Ovary (tissue), 9 donors: ENCODE measurements around the gene CSE1L. TPM values are rescaled to one million over a fixed set of nuclear protein-coding genes. Genes with fewer than 3 reads are reported as not detected.

Experiments
- DNase-seq, 5 donors: peaks; one replicate each; pipeline ENCODE4 v3.0.0-alpha.2; 2019 to 2020
- H3K27ac ChIP-seq, 2 donors: fragments of 200-600 bp; one replicate each; pipeline versions ENCODE4 v1.5.1 to v1.8.0; 2019 to 2022
- H3K27me3 ChIP-seq: fragments of 200-600 bp; one replicate; pipeline ENCODE4 v1.8.0; 2022
- H3K36me3 ChIP-seq: fragments of 200-600 bp; sonication (generic); one replicate; pipeline ENCODE4 v1.5.1; 2019
- H3K4me1 ChIP-seq: one replicate; pipeline ENCODE4 v1.8.1; 2013; ENCODE audit warnings: mild to moderate bottlenecking, moderate library complexity; ENCODE audit not compliant: insufficient read depth
- H3K4me3 ChIP-seq: fragments of 200-600 bp; sonication (generic); one replicate; pipeline ENCODE4 v1.5.1; 2017
- H3K9me3 ChIP-seq, 2 donors: fragments of 200-600 bp in 1 of 2; sonication (generic) in 1 of 2; one replicate each; pipeline versions ENCODE4 v1.5.1 to v1.8.1; 2013 to 2019; ENCODE audit warnings: mild to moderate bottlenecking in 1 of 2, moderate library complexity in 1 of 2
- CTCF ChIP-seq, 3 donors: fragments of 450-650 bp in 2 of 3; fragments of 200-600 bp in 1 of 3; IDR thresholded peaks; one replicate each; pipeline versions ENCODE4 v1.5.1 to v1.8.0; 2016 to 2022; ENCODE audit warnings: antibody characterized with exemption in 3 of 3, mild to moderate bottlenecking in 1 of 3
- EP300 ChIP-seq: sonication (generic); formaldehyde crosslinking; IDR thresholded peaks from one replicate; pipeline ENCODE4 v1.6.1; 2017; ENCODE audit warnings: antibody characterized with exemption
- POLR2A ChIP-seq: fragments of 450-650 bp; IDR thresholded peaks from one replicate; pipeline ENCODE4 v1.6.1; 2017; ENCODE audit warnings: antibody characterized with exemption, mild to moderate bottlenecking, moderate library complexity
- WGBS, 3 donors: extraction: QIAGEN DNeasy Blood & Tissue Kit in 1 of 3; methylation state at CpG; one replicate each; pipeline versions ENCODE4 v1.1.5 to v1.1.7; 2013 to 2017; 5-methylcytosine and 5-hydroxymethylcytosine counted together
- intact Hi-C, 4 donors: fragments of 100-400 bp; cut with DNase I; formaldehyde crosslinking; loops; one replicate each; pipeline versions ENCODE4 v1.11.0 to v1.15.1; 2022 to 2023
- polyA plus RNA-seq, 2 donors: library from polyadenylated mRNA; stranded (reverse); fragments of 200-250 nt in 1 of 2; fragments of 350-450 nt in 1 of 2; fragmentation: Illumina TruSeq in 1 of 2; extraction: RNeasy Lipid Tissue Mini Kit (QIAGEN cat#74804) in 1 of 2; gene quantifications; one replicate each; pipeline ENCODE4 v1.2.3, GENCODE V29; 2013 to 2014
- total RNA-seq, 7 donors: library from RNA; depleted of rRNA in 2 of 7; stranded (reverse); fragments of >200 nt in 2 of 7; fragmentation: NEBNext Ultra II Directional in 3 of 7; extraction: Animal tissue kit (Norgen Biotek cat#: 25700) in 3 of 7; gene quantifications; one replicate each; pipeline versions ENCODE4 v1.1.0 to v1.2.4, GENCODE V29; 2016 to 2023
- donor health status: DM: no; HTN: no; CAD: no; lungs with moderate emphysema.
- donor health status: DM: no; HTN: no; CAD: no.
- donor health status: Bipolar disorder and iron deficiency.
- donor health status: DM: yes; HTN: yes; CAD: no.
- donor health status: DM: no; HTN: no; CAD: no.
- donor health status: DM: yes; HTN: yes; CAD: no.

CSE1L gene
- total and polyA plus RNA-seq, 9 donors = 23.3 to 55.4 (median 43.7) TPM

- 35 to 50% (median 45%) methylated on average over 3 of the region's 3 CpGs for WGBS, 3 donors
Observed at GRCh38 chr20:49037962-49038387, 8.1 kb upstream of the CSE1L start.

GRCh38 chr20:49039854-49040253, 6.3 kb upstream of the CSE1L start:
- intact Hi-C loops = no loop called here
- H3K27me3 ChIP-seq = no peaks in the 10 kb centered on the region
- DNase-seq = no peak
- TF ChIP-seq EP300 = no peak
- no peak for TF ChIP-seq CTCF (IDR thresholded peaks at IDR 0.05)
- no peak for TF ChIP-seq POLR2A
- H3K4me1 ChIP-seq = no peaks in the 10 kb centered on the region
- no peaks in the 10 kb centered on the region for H3K9me3 ChIP-seq
- H3K27ac ChIP-seq = no peak overlapping the region
- 88 to 96% (median 96%) methylated on average over 5 of the region's 5 CpGs for WGBS, 3 donors
- H3K4me3 ChIP-seq = no peak overlapping the region
- H3K36me3 ChIP-seq = no peaks in the 10 kb centered on the region

More at GRCh38 chr20:49037962-49038387, 8.1 kb upstream of the CSE1L start:
- no peak for DNase-seq
- Histone ChIP-seq H3K36me3 (no peaks in the 10 kb centered on the region), H3K4me1 (no peaks in the 10 kb centered on the region), H3K9me3 (no peaks in the 10 kb centered on the region), H3K27me3 (no peaks in the 10 kb centered on the region), H3K4me3 (no peak overlapping the region), H3K27ac (no peak overlapping the region)
- TF ChIP-seq CTCF (IDR thresholded peaks at IDR 0.05) (no peak), POLR2A (no peak), EP300 (no peak)
- intact Hi-C loops = no loop called here

GRCh38 chr20:49043000-49043399, 3.1 kb upstream of the CSE1L start:
- no peak overlapping the region for H3K4me3 ChIP-seq
- peaks cover 2% of the 10 kb centered on the region for H3K4me1 ChIP-seq
- H3K27me3 ChIP-seq = no peaks in the 10 kb centered on the region
- TF ChIP-seq CTCF (IDR thresholded peaks at IDR 0.05) (no peak), POLR2A (no peak), EP300 (no peak)
- no peak for DNase-seq
- intact Hi-C loops = no loop called here
- 90 to 94% (median 90%) methylated on average over 5 of the region's 5 CpGs for WGBS, 3 donors
- H3K27ac ChIP-seq = no peak overlapping the region
- no peaks in the 10 kb centered on the region for H3K36me3 ChIP-seq
- H3K9me3 ChIP-seq = no peaks in the 10 kb centered on the region

- H3K4me1 ChIP-seq = peaks cover 2% of the 10 kb centered on the region
- peak overlapping the region; percentile 90 to 94 for H3K27ac ChIP-seq
- intact Hi-C loops = no loop called here
- no peaks in the 10 kb centered on the region for H3K9me3 ChIP-seq
- TF ChIP-seq POLR2A (no peak), CTCF (IDR thresholded peaks at IDR 0.05) (no peak), EP300 (no peak)
- 6 to 8% (median 7%) methylated on average over 12 of the region's 12 CpGs for WGBS, 3 donors
- no peaks in the 10 kb centered on the region for H3K27me3 ChIP-seq
- H3K36me3 ChIP-seq = no peaks in the 10 kb centered on the region
- H3K4me3 ChIP-seq = peak overlapping the region; percentile 84
- DNase-seq = peak in 1 of 5 donors; percentile 14
Observed at GRCh38 chr20:49045440-49046086, 549 bp upstream of the CSE1L start.
